HepG2 (cell line): Measurements from ENCODE around the gene GOLGA7B. TPM values are rescaled to one million over a fixed set of nuclear protein-coding genes. Genes with fewer than 3 reads are reported as not detected.

Experiments
- FOXP1 ChIP-seq, 2 experiments: fragments of 450-650 bp in 1 of 2; IDR thresholded peaks; 2 replicates each; pipeline ENCODE4 v1.6.1; 2017 to 2018; ENCODE audit warnings: antibody characterized with exemption in 1 of 2
- HOXA3 ChIP-seq: sonication (generic); formaldehyde crosslinking; IDR thresholded peaks from 2 replicates; pipeline ENCODE4 v1.5.0; 2020; ENCODE audit warnings: missing genetic modification reagents
- KDM3A ChIP-seq: IDR thresholded peaks from 2 replicates; pipeline ENCODE4 v1.6.1; 2018; ENCODE audit warnings: low read depth, missing compliant biosample characterization
- MIER2 ChIP-seq: IDR thresholded peaks from 2 replicates; pipeline ENCODE4 v1.6.1; 2016; ENCODE audit warnings: missing biosample characterization, missing genetic modification reagents
- PCBP1 ChIP-seq: fragments of 200-400 bp; formaldehyde crosslinking; IDR thresholded peaks from 2 replicates; pipeline ENCODE4 v1.6.1; 2017; ENCODE audit warnings: mild to moderate bottlenecking, low read depth, low read length, borderline replicate concordance
- RAD21 ChIP-seq: fragments of 450-650 bp; formaldehyde crosslinking; IDR thresholded peaks from 2 replicates; pipeline ENCODE4 v1.5.0; 2020; ENCODE audit warnings: mild to moderate bottlenecking
- SOX6 ChIP-seq, 2 experiments: fragments of 450-650 bp in 1 of 2; sonication (generic) in 1 of 2; formaldehyde crosslinking in 1 of 2; IDR thresholded peaks; 2 replicates each; pipeline versions ENCODE4 v1.4.0 to v1.6.1; 2017 to 2020; ENCODE audit warnings: antibody characterized with exemption in 1 of 2, mild to moderate bottlenecking in 1 of 2, missing genetic modification reagents in 1 of 2
- TEAD2 ChIP-seq: sonication (generic); formaldehyde crosslinking; IDR thresholded peaks from 2 replicates; pipeline ENCODE4 v1.9.0; 2021; ENCODE audit warnings: missing genetic modification reagents
- XRCC5 ChIP-seq: fragments of 200-400 bp; formaldehyde crosslinking; optimal IDR thresholded peaks from 2 replicates; pipeline ENCODE3; 2017; ENCODE audit warnings: mild to moderate bottlenecking, low read length
- ZFP90 ChIP-seq: sonication (generic); formaldehyde crosslinking; IDR thresholded peaks from 2 replicates; pipeline ENCODE4 v1.8.0; 2022; ENCODE audit warnings: missing genetic modification reagents, mild to moderate bottlenecking, inconsistent platforms, borderline replicate concordance
- ZNF839 ChIP-seq: sonication (generic); formaldehyde crosslinking; IDR thresholded peaks from 2 replicates; pipeline ENCODE4 v1.4.0; 2020; ENCODE audit warnings: missing genetic modification reagents, mild to moderate bottlenecking, borderline replicate concordance
- polyA plus RNA-seq, 8 experiments: library from polyadenylated mRNA; depleted of rRNA in 3 of 8; stranded (reverse) in 7 of 8; unstranded in 1 of 8; fragments of >200 nt; fragmentation: Illumina TruSeq in 4 of 8; extraction: Trizol in 4 of 8; gene quantifications; 2 replicates each; pipeline versions ENCODE4 v1.2.1 to v1.2.3, GENCODE V29; 2011 to 2016; ENCODE audit warnings: low read depth in 4 of 8, missing spikeins in 1 of 8, mixed read lengths in 1 of 8; ENCODE audit not compliant: insufficient read depth in 1 of 8
- total RNA-seq, 5 experiments: library from RNA; depleted of rRNA; stranded (reverse); fragments of >200 nt; fragmentation: Illumina TruSeq; extraction: Trizol; gene quantifications; 2 replicates each; pipeline ENCODE4 v1.2.3, GENCODE V29; 2016; ENCODE audit warnings: low read depth in 1 of 5
- TF ChIP-seq, protein P1 (sequence below): IDR thresholded peaks from 2 replicates; pipeline ENCODE4 v1.6.1; 2016; ENCODE audit warnings: mild to moderate bottlenecking, missing biosample characterization, missing genetic modification reagents
- TF ChIP-seq, protein P2 (sequence below): sonication (generic); formaldehyde crosslinking; IDR thresholded peaks from 2 replicates; pipeline ENCODE4 v1.5.1; 2020; ENCODE audit warnings: mild to moderate bottlenecking, missing genetic modification reagents, moderate library complexity
- TF ChIP-seq, protein P3 (sequence below): sonication (generic); formaldehyde crosslinking; IDR thresholded peaks from 2 replicates; pipeline ENCODE4 v1.5.1; 2020; ENCODE audit warnings: mild to moderate bottlenecking, missing genetic modification reagents, borderline replicate concordance
- TF ChIP-seq, protein P4 (sequence below): sonication (generic); formaldehyde crosslinking; IDR thresholded peaks from 2 replicates; pipeline ENCODE4 v1.8.1; 2023; ENCODE audit warnings: missing genetic modification reagents, mild to moderate bottlenecking, borderline replicate concordance
- TF ChIP-seq, protein P5 (sequence below): sonication (generic); formaldehyde crosslinking; IDR thresholded peaks from 2 replicates; pipeline ENCODE4 v1.5.0; 2020; ENCODE audit warnings: mild to moderate bottlenecking, missing genetic modification reagents, moderate library complexity

GOLGA7B gene
- total and polyA plus RNA-seq, 2 of the 13 experiments (the other 11 are each of a cell fraction or from before 2014, with no cell fraction given) = not detected

DNA sequence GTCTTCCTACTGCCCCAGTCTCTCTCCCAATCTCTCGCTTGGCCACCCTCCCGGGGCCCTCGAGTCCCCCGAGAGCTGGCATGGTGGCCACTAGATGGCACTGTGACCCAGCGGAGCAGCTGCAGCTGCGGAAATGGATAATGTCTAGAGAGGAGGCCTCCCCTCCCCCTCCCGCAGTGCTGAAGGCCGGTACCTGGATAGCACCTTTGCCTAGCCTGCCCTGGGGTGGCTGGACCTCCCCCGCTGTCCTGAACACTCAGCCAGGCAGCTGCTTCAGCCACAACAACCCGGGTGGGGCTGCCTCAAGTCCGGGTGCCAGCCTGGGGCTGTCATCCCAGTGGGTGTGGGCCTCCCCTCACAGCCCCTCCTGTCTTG lies 65.2 kb downstream of the GOLGA7B start (continued):
- TF ChIP-seq, protein P1, sequence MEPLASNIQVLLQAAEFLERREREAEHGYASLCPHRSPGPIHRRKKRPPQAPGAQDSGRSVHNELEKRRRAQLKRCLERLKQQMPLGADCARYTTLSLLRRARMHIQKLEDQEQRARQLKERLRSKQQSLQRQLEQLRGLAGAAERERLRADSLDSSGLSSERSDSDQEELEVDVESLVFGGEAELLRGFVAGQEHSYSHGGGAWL (CRISPR knock-in tag) = 0 out of 2 replicates have a peak, but pooled peaks have one; percentile 35
- TF ChIP-seq PCBP1 = 0 out of 2 replicates have a peak, but pooled peaks have one; percentile 36
- no peak for TF ChIP-seq SOX6 (IDR thresholded peaks at IDR 0.05)
- TF ChIP-seq SOX6 (CRISPR knock-in tag; IDR thresholded peaks at IDR 0.05) = 0 out of 2 replicates have a peak, but pooled peaks have one; percentile 23
- TF ChIP-seq RAD21 (CRISPR knock-in tag) = peak; percentile 92
- TF ChIP-seq TEAD2 (CRISPR knock-in tag) = no peak
- TF ChIP-seq, protein P2, sequence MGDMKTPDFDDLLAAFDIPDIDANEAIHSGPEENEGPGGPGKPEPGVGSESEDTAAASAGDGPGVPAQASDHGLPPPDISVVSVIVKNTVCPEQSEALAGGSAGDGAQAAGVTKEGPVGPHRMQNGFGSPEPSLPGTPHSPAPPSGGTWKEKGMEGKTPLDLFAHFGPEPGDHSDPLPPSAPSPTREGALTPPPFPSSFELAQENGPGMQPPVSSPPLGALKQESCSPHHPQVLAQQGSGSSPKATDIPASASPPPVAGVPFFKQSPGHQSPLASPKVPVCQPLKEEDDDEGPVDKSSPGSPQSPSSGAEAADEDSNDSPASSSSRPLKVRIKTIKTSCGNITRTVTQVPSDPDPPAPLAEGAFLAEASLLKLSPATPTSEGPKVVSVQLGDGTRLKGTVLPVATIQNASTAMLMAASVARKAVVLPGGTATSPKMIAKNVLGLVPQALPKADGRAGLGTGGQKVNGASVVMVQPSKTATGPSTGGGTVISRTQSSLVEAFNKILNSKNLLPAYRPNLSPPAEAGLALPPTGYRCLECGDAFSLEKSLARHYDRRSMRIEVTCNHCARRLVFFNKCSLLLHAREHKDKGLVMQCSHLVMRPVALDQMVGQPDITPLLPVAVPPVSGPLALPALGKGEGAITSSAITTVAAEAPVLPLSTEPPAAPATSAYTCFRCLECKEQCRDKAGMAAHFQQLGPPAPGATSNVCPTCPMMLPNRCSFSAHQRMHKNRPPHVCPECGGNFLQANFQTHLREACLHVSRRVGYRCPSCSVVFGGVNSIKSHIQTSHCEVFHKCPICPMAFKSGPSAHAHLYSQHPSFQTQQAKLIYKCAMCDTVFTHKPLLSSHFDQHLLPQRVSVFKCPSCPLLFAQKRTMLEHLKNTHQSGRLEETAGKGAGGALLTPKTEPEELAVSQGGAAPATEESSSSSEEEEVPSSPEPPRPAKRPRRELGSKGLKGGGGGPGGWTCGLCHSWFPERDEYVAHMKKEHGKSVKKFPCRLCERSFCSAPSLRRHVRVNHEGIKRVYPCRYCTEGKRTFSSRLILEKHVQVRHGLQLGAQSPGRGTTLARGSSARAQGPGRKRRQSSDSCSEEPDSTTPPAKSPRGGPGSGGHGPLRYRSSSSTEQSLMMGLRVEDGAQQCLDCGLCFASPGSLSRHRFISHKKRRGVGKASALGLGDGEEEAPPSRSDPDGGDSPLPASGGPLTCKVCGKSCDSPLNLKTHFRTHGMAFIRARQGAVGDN (CRISPR knock-in tag) = 0 out of 2 replicates have a peak, but pooled peaks have one; percentile 28
- TF ChIP-seq FOXP1 (IDR thresholded peaks at IDR 0.05) = no peak
- no peak for TF ChIP-seq FOXP1 (CRISPR knock-in tag; IDR thresholded peaks at IDR 0.05)
- TF ChIP-seq XRCC5 = peak; percentile 61
- TF ChIP-seq ZFP90 (CRISPR knock-in tag) = no peak
- no peak for TF ChIP-seq KDM3A (CRISPR knock-in tag)
- no peak for TF ChIP-seq HOXA3
- no peak for TF ChIP-seq ZNF839 (CRISPR knock-in tag)
- TF ChIP-seq, protein P3, sequence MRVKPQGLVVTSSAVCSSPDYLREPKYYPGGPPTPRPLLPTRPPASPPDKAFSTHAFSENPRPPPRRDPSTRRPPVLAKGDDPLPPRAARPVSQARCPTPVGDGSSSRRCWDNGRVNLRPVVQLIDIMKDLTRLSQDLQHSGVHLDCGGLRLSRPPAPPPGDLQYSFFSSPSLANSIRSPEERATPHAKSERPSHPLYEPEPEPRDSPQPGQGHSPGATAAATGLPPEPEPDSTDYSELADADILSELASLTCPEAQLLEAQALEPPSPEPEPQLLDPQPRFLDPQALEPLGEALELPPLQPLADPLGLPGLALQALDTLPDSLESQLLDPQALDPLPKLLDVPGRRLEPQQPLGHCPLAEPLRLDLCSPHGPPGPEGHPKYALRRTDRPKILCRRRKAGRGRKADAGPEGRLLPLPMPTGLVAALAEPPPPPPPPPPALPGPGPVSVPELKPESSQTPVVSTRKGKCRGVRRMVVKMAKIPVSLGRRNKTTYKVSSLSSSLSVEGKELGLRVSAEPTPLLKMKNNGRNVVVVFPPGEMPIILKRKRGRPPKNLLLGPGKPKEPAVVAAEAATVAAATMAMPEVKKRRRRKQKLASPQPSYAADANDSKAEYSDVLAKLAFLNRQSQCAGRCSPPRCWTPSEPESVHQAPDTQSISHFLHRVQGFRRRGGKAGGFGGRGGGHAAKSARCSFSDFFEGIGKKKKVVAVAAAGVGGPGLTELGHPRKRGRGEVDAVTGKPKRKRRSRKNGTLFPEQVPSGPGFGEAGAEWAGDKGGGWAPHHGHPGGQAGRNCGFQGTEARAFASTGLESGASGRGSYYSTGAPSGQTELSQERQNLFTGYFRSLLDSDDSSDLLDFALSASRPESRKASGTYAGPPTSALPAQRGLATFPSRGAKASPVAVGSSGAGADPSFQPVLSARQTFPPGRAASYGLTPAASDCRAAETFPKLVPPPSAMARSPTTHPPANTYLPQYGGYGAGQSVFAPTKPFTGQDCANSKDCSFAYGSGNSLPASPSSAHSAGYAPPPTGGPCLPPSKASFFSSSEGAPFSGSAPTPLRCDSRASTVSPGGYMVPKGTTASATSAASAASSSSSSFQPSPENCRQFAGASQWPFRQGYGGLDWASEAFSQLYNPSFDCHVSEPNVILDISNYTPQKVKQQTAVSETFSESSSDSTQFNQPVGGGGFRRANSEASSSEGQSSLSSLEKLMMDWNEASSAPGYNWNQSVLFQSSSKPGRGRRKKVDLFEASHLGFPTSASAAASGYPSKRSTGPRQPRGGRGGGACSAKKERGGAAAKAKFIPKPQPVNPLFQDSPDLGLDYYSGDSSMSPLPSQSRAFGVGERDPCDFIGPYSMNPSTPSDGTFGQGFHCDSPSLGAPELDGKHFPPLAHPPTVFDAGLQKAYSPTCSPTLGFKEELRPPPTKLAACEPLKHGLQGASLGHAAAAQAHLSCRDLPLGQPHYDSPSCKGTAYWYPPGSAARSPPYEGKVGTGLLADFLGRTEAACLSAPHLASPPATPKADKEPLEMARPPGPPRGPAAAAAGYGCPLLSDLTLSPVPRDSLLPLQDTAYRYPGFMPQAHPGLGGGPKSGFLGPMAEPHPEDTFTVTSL (CRISPR knock-in tag) = no peak
- TF ChIP-seq, protein P4, sequence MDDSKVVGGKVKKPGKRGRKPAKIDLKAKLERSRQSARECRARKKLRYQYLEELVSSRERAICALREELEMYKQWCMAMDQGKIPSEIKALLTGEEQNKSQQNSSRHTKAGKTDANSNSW (CRISPR knock-in tag) = peak; percentile 31; the same call in 1 of the 2 replicates
- 0 out of 2 replicates have a peak, but pooled peaks have one; percentile 20 for TF ChIP-seq MIER2 (CRISPR knock-in tag)
- TF ChIP-seq, protein P5, sequence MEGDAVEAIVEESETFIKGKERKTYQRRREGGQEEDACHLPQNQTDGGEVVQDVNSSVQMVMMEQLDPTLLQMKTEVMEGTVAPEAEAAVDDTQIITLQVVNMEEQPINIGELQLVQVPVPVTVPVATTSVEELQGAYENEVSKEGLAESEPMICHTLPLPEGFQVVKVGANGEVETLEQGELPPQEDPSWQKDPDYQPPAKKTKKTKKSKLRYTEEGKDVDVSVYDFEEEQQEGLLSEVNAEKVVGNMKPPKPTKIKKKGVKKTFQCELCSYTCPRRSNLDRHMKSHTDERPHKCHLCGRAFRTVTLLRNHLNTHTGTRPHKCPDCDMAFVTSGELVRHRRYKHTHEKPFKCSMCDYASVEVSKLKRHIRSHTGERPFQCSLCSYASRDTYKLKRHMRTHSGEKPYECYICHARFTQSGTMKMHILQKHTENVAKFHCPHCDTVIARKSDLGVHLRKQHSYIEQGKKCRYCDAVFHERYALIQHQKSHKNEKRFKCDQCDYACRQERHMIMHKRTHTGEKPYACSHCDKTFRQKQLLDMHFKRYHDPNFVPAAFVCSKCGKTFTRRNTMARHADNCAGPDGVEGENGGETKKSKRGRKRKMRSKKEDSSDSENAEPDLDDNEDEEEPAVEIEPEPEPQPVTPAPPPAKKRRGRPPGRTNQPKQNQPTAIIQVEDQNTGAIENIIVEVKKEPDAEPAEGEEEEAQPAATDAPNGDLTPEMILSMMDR (CRISPR knock-in tag) = peak; percentile 94
